Measurements from ENCODE around the gene SGCD.

Gene SGCD

DNA sequence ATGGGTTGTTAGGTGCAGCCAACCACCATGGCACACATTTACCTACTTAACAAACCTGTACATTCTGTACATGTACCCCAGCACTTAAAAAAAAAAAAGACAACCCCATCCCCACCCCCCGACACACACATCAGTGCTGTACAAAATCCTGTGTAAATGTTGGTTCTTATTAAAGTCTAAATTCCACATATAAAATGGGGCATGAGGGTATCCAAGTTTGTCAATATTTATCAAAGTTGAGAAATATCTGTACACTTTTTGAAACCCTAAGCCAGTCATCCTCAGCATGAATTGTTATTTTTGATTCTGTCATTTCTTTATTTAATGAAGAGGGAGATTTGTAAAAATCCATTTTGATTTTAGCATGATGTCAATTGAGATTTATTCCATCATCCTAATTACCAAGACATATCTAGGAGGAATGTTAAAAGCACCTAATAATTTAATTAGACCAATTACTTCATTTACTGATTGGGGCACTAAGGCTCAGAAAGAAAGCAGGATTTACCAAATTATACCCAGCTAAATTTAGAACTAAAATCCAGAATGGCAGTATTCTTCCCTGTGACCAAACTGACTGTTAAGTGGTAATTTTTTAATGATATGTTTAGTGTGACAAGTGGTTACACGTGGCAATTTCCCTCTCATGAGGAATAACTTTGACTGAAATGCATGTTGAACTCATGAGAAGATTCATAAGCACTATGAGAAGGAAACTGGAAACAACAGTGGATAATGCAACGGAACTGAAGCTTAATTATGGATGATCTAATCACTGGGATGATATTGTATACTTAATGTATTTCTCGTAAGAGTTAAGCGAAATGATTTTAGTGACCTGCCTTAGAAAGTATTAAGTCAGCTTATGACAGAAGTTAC is 195.9 kb downstream of the SGCD start:
- no peak for DNase-seq

DNA sequence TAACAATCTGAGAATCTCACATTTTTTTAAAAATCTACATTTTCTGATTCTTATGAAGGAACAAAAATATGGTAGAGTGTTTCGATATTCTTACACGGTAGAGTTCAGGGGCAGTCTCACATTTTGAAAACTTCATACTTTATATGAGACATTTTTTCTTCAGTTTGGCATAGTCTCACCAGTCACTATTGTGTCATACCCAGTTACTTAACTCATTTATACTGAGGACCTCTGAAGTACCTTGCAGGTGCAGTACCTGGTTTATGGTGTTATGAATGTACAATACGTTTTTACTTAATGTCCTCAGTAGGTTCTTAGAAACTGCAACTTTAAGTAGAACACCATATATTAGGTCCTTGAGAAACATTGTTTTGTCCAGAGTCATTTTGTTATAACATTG is 196.6 kb downstream of the SGCD start:
- no peak for DNase-seq

DNA sequence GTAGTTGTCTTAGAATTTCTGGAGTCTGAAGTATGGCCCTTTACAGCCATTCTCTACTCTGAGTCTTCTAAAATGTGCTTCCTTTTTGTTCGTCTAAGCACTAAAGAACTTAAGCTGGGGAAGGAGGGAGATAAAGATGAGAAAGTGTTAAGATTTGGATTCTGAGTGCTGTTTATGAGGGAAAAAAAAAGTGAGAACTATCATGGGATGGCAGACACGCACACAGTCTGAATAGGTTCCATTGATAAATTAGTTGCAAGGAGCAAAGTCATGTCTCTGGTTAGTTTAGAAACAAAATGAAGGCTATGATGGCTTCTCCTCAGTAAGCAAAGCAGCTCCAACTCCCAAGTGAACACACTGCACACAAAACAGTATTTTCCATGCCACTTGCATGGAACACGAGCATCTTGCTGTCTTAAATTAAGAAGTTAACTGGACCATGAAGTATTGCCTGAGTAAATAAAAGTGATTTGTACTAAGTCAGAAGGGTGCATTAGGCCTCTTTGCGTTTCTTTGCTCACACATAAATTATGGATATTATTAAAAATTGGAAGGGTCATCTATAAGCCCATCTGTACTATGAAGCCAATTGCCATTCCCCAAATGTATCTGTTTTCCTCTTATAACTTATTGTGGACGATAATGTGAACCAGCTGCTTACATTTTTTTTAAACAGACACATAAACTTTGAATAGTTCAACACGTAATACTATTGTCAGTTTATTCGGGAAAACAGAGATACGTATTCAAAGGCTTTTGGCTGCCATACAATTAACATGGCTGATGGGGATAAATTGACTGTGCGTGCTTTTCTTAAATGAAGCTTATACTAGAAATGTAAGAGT is 199.3 kb downstream of the SGCD start:
- DNase-seq: no peak

DNA sequence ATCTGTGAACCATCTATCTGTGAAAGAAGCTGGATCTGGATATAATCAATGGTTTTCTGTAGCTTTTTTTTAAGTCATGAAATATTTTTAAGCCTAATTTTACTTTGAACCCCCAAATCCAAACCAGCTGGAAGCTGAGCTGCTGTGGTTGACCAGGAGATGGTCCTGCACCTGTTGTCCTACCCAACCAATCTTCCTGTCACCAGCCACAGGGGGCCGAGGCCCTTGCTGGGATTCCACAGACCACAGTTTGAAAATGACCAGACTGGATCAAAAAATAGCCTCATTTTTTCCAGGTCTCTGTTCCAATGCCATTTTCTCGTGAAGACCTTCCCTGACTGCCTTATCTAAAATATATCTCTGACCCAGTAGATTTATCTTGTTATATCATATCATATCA is 200.6 kb downstream of the SGCD start:
- DNase-seq: no peak

DNA sequence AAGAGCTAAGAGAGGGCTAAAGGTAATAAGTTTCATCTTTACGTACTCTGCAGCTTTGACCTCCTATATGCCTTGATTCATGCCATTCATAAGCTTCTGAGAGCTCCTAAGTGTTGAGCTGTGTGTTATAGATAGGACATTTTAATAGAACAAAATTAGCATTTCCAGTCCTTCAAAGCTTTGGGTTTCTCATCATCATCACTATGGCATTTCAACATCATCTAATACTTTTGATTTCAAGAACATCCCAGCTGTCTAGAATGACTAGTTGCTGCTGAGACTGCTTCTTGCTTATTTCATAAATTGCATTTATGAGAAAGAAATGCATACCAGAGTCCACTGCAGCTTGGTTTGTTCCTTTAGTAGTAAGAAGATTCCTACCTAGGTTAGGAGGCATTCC is 201.7 kb downstream of the SGCD start:
- DNase-seq: no peak

DNA sequence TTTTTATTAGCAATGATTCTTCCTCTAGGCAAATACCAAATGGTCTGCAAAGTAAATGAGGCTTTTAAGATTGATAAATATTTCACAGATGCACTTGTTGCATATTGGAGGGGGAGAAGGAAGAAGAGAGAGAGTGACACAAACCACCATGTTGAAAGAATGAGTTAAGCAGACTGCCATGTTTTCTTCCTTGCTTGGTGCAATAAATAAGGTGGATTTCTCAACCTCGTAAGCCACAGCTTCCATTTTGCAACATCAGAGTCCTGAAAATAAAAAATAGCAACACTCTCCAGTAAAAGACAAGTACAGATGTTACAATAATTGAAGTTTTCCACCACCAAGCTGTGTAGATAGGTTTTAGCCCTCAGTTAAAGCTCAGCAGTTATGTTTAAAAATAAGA is 202.9 kb downstream of the SGCD start:
- DNase-seq: no peak

DNA sequence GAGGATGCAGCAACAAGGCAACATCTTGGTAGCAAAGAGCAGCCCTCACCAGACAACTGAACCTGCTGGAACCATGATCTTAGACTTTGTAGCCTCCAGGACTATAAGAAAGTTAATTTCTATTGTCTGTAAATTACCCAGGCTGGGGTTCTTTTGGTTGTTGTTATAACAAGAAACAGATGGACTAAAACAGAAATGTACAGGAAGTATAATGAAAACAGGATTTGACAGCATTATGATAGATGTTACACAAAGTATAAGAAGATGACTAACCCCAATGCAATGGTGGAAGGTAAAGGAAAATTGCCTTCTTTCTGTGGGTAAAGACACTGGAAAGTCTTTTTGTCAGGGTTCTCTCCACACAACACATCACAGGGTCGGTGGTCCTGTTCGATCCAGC is 204.2 kb downstream of the SGCD start:
- no peak for DNase-seq

DNA sequence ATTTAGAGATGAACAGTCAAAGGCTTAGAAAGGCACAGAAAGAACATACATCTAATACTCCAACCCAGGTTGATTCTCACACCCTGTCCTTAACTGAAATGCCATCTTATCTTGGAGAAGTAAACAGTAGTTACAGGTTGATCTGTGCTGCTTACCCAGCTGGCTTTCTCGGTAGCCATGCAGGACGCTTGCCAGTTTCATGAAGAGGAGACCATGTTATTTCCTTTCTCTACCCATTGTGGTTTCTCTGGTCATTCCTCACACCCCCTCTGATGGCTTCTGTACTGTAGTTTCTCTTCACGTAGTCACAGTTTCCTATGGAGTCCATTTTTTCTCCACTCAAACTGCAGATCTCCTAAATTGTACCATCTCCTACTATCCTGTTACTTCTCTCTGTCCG is 206.0 kb downstream of the SGCD start:
- DNase-seq: no peak

DNA sequence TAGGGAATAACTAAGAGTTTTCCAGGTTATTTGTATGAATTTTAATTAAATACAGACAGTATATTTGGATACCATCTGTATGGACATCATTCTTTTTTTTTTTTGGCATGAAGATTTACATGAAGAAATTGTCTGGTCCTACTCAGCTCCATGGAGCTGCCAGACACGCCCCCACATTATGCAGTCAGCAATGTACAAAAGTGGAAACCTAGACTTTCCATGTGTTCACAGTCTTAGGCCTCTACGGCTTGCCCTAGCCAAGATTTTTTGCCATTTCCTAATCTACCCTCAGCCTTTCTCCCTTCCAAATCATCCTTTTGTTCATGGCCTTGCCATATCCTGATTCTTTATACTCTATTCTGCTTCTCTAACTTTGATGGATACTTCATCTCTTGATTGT is 207.1 kb downstream of the SGCD start:
- no peak for DNase-seq

DNA sequence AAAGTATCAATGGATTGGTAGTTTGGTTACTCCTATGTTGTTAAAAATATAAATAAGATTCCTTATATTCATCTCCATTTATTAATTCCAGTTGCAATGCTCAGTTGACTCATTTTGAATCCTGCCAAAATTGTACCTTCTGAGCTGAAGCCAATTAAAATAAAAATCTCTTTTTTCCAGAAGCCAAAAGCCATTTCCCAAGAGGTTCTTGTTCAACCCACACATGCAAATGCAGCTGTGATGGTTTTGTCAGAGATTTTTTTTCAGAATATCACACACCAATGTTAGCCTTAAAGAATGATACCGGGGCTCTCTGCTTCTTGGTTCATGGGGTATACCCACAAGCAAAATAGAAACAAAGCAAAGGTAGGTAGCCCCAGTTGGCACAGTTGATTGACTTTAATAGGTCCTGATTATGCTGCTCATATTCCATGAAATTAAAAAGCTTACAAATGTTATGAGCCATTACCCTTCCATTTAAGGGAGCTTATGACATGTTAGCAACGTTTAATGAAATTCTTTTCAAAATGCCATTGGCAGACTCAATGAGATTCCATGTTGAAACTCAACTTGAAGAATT is 208.0 kb downstream of the SGCD start:
- DNase-seq: no peak

DNA sequence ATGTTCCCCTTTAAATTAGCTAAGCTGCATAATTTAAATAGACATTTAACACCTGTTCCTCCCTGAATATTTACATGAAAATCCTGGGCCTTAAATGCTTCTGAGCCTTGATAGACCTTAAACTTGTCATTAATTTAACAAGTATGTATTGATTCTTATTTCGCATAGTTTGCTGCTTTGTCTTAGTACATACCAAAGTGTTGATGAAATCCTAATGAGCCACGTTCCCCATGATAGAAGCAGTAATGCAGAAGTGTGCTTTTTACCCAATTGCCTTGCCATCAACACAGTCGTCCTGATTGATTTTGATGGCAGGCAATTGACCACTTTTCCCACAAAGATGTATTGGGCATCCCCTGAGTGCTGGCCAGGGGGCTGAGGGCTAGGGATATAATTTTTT is 213.5 kb downstream of the SGCD start:
- no peak for DNase-seq

DNA sequence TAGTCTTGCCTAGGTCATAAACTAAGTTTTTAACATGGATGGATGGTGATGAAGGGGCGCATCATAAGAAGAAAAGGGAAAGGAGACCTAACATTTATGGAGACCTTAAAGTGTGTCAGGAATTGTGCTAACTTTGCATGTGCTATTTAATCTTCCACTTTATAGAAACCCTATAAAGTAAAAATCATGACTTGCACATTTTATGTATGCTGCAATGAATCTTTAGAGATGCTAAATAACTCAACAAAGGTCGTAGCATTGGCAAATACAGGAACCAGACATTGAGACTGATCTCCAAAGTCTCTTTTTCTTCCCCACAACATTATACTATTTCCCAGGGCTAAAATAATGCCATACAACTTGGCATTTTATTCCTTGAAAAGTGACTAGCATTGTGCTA is 214.6 kb downstream of the SGCD start:
- DNase-seq: no peak

DNA sequence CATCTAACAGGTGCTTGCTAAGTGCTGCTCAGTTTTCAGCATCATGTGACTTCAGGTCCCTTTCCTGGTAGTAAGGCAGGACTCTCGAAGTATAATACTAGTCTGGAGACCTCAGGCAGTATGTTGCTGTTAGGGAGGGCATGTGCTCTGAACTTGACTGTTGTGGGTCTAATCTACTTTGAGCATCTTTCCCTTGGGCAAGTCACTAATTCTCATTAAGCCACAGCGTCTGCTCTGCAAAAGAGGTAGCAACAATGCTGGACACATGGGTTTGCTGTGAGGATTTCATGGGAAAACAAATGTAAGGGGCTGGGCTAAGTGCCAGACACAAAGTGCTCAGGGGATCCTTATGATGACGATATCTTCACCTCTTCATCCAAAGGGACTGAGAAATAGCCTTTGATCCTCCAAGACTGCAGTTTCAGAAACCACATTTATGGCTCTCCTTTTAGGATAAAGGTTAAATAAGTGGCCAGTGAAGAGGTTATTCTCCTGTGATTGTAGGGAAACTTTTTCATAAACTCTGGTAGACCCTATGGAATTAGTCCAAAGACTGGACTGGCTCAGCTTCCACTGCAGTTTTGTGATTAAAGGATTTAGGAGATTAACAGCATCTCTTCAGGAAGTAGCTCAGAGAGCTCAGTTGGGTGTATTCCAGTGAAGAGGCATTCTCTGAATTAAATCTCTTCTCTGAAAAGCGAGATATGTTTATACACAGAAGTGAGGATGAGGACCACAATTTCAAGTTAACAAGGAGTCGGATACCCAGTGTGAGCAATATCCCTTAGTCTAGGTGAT is 216.6 kb downstream of the SGCD start:
- no peak for DNase-seq

DNA sequence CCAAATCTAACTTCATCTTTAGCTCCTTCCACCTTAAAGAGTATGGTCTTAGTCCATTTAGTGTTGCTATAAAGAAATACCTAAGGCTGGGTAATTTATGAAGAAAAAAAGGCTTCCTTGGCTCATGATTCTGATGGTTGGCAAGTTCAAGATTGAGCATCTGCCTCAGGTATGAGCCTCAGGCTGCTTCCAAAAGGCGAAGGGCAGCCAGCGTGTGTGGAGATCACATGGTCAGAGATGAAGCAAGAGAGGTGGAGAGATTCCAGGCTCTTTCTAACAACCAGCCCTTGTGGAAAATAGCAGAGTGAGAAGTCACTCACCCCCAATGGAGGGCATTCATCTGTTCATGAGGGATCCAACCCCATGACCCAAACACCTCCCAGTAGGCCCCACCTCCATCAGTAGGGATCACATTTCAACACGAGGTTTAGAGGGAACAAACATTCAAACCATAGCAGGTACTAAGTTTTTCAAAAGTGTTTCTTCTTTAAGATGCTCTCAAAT is 225.9 kb downstream of the SGCD start:
- no peak for DNase-seq

DNA sequence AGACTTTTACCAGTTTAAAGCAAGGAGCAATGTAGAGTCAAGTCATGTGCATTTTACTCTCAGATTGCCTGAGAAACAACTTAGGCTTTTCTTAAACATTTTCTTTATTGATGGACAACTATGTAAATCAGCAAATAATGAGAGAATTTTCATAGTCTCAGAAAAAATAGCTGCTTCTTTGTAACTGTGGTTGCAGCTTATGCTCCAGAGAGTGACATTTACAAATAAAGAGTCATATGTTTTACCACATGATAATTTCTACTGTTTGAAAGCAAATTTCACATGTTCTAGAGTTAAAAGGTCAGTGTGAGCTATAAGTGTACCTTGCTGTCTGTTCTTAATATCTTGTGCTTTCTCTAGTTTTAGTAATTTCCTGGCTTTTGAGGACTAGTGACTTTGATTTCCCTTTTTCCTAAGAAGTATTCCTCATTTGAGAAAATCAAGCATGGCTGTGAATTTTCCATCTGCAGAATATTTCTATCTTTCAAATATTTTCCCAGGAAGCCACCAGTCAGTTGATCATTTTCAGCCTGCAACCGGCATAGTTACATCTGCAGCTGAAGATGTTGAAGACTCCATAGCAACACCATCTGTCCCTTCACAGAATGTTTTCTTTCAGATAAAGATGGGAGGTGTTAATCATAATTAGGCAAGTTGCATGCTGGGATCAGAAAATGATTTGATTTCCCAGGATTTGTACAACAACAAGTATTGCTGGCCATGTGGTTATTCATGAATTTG is 229.9 kb downstream of the SGCD start:
- no peak for DNase-seq

DNA sequence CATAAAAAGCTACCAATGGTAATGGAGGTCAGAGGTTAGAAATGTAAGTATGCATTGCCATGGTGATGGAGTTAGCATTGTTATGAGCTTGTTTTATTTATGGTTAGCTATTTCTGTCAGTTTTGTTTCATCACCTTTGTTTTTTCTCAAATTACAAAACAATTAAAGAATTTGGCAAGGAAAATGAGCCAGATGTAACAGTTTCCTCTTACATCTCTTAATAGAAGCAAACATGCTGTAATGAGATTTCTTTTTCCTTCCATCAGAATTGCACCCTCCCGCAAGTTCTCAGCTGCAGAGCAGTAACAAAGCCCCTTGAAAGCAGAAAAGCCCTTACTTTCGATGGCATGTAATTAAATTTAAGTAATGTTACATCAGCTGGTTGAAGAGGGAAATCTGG is 233.0 kb downstream of the SGCD start:
- no peak for DNase-seq

DNA sequence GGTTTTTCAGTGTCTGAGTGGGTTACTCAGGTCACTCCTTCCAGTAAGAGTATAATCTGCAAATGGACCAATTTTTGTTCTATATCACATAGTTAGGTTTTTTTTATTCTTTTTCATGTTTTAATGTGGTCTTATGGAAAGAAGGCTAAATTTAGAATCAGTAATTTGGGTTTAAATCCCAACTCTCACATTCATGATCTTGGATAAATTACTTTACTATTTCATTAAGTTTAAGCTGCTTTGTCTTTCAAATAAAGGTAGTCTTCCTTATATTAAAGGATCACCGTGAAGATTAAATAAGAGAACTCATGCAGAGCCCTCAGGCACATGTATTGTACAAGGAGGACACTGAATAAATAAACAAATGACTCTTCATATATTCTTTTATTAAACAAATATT is 234.7 kb downstream of the SGCD start:
- DNase-seq: no peak

DNA sequence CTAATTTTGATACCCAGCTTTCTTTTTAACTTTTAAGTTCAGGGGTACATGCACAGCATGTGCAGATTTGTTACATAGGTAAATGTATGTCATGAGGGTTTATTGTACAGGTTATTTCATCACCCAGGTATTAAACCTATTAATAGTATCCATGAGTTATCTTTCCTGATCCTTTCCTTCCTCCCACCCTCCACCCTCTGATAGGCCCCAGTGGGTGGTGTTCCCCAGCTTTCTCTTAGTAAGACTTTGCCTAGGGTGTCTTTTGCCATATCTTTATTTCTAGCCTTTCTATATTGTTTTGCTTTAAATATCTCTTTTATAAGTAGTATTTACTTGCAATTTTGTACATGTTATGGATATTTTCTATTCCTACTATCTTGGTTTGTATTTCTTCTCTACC is 243.7 kb downstream of the SGCD start:
- no peak for DNase-seq

DNA sequence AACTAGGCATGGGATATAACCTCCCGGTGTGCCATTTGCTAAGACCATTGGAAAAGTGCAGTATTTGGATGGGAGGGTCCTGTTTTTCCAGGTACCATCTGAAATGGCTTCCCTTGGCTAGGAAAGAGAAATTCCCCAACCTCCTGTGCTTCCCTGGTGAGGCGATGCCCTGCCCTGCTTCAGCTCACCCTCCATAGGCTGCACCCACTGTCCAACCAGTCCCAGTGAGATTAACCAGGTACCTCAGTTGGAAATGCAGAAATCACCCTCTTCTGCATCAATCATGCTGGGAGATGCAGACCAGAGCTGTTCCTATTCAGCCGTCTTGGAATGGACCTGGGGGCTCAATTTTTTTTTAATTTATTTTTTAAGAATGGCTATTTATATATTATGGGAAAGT is 254.8 kb downstream of the SGCD start:
- no peak for DNase-seq

DNA sequence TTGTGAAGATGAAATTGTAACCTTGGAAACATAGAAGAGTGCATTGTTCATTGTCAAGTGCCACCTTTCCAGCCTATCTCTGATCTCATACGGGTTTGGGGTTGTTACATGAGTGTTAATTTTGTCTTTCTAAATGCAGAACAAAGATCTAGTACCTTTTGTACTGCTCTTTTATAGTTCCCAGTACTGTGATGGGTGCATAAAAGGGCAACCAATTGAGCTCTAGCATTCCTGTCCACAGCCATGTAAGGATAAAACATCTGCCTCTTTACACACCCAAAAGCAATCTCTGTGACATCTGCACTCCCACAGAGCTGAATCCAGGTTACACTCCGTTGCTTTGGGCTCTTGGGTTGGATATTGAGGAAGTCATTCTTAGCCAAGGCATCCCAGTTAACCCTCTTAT is 255.2 kb downstream of the SGCD start:
- no peak for DNase-seq

DNA sequence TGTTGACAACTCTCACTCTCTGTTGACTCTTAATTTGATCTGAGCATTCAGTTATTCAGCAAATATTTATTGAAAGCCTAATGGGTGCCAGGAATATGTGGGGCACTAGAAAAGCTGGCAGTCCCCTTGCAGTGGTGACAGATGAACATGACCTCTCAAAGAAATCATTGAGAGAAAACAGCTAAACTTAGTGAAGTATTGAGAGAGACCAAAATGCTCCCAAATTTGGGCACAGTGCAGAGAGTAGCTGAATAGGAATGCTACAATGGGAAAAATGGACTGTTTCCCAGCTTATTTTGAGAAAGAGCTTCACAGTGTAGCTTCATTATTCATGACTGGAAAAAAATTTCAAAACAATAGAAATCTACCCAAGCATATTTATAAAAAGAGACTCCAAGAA is 257.9 kb downstream of the SGCD start:
- DNase-seq: no peak

DNA sequence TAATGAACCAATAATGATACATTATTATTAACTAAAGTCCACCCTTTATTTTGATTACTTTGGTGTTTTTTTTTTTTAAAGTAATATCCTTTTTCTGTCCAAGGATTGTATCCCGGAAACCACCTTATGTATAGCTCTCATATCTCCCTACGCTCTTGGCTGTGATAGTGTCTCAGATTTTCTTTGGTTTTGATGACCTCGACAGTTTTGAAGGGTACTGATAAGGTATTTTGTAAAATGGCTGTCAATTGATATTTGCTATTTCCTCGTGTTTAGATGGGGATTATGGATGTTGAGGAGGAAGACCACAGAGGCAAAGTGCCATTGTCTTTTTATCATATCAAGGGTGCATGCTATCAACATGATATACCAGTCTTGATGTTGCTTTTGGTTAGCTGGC is 259.0 kb downstream of the SGCD start:
- no peak for DNase-seq

Data from activated naive CD4-positive, alpha-beta T cell (primary cell).